ENCODE measurements around the gene IGFBP1.

The IGFBP1 gene

DNA sequence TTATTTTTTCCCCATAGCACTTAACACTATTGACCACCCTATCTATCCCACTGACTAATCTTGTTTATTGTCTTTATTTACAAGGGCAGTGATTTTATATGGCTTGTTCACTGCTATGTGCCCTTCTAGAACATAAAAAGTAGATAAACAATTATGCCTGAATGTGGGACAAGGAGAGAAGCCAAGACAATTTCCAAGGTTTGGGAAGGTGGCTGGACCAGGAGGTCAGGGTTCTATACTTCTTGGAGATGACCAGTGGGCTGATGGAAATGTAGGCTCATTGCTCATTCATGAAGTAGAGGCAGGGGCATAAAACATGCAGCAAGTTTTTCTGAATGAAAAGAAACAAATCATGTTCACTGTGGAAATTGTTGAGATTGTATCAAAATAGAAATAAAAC is 21.3 kb downstream of the IGFBP1 start:
- DNase-seq: no peak

DNA sequence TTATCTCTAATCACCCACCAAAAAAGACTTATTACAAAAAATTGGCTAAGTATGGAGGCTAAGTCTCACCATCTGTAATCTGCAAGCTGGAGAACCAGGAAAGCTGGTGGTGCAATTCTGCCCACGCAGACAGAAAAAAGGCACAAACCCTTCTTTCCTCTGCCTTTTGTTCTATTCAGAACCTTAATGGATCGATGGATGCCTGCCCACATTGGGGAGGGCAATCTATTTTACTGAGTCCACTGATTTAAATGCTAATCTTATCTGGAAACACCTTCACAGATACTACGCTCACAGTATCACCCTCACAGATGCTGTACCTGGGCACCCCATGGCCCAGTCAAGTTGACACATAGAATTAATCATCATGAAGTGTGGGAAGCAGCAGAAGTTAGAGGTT is 22.6 kb downstream of the IGFBP1 start:
- DNase-seq: no peak

DNA sequence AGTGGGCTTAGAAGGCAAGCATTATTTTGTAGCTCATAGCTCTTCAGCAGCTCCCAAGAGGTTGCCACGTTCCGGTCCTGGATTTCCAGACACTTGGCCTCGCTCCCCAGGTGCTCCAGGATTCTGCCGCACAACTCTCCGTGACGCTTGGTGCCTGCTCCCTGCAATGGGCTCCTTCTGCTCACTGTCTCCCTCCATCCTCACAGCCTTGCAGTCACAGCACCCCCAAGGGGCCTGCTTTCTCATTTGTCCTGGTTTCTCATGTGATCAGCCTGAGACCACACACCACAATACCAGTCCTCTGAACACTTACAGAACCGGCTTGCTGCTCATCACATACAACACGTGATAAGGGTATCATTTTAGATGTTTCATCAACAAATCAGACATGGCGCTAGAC is 23.0 kb downstream of the IGFBP1 start:
- no peak for DNase-seq

DNA sequence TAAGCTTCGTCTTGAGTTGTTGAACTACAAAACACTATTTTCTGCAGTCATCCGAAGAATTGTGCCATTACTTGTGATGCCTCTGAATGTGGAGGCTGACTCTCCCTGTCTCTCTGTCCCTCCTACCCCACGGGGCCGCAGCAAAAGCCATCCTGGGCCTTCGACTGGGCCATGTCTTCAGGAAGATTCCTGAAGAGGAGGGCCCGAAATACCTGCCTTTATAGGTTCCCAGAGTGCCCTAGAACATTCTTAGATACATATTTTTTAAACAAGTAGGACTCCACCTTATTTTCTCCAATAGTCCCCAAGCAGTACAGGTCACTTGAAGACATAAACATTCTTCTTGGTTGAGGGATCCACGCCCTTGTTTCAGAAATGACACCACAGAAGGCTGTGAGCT is 24.7 kb downstream of the IGFBP1 start:
- no peak for DNase-seq

DNA sequence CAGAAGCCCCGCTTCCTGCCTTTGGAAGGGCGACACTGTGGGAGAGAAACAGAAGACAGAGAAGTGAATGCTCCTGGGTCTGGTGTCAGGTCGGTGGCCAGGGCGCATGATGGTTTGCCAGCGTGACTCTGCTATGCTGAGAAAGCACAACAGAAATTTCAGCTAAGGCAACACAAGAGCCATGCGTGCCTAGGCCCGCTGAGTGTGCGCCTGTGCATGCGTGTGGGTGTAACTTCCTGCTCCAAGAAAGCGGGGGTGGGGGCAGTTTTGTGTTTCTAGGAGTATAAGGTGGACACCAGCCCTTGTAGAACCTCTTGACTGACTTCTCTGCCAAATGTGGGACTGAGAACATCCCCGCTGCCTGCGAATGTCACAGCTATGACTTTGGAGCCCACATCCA is 26.6 kb downstream of the IGFBP1 start:
- no peak for DNase-seq

DNA sequence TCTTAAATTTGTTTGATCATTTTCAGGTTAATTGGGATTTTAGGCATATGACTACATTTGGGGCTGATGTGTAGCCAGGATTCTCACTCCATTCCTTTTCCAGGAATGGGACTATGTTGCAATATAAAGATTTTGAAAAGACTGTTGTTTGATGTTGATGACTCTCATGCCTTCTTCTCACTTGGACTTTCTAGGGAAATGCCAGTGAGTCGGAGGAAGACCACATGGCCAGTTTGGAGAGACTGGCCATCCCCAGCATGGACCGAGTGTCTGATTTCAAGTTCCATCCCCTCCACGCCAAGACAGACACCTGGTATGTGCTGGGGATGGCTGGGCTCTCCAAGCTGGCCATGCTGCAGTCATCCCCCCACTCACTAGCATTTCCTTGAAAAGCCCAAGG is 27.3 kb downstream of the IGFBP1 start:
- DNase-seq: no peak

DNA sequence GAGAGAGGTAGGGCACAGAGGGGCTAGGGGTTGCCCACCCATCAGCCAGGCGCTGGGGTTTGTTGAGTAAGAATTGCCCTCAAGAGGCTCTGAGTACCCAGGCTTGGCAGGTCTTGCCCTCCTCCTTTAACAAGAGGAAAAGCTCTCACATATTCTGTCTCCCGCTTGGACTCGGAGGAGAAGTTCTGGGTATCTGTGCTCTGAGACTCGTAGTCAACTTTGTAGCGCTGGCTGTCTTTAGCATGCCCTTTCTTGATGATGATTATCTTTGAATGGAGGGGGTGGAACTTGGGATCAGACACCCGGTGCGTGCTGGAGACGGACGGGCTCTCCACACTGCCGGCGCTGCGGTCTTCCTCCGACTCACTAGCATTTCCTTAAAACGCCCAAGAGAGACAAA is 28.8 kb downstream of the IGFBP1 start:
- no peak for DNase-seq

DNA sequence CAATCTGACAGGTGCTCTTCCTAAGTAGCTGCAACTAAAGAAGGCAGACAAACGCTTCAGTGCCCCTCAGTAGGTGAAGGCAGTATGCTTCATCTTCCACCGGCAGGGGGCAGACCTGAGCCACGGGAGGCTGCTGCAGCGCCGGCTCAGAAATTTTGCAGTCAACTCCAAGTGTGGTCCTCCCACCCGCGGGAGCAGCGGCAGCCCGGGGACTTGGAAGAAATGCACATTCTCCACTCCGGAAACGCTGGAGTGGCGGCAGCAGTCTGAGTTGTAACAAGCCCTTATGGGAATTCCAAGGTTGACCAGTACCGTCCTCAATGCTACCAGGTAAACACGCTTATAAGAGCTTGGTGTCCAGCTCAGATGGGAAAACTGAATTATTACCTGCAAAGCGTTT is 29.4 kb downstream of the IGFBP1 start:
- peak; percentile 53 for DNase-seq

DNA sequence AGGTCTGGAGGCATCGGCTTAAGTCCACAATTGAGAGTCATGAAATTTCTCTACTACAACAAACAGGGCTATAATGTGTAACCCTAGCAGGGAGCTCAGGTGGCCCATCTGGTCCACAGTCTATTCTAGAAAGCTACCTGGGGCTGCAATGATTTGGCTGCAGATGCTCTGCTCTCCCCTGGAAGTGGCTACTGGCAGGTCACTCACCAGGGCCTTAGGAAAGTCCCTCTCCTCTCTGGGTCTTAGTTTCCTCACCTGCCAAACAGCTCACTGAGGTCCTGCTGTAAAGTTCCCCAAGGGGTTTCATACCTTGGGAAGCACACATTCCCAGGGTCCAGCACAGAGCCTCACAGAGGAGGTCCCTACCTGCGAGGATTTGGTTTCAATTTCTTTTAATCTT is 30.3 kb downstream of the IGFBP1 start:
- DNase-seq: no peak

DNA sequence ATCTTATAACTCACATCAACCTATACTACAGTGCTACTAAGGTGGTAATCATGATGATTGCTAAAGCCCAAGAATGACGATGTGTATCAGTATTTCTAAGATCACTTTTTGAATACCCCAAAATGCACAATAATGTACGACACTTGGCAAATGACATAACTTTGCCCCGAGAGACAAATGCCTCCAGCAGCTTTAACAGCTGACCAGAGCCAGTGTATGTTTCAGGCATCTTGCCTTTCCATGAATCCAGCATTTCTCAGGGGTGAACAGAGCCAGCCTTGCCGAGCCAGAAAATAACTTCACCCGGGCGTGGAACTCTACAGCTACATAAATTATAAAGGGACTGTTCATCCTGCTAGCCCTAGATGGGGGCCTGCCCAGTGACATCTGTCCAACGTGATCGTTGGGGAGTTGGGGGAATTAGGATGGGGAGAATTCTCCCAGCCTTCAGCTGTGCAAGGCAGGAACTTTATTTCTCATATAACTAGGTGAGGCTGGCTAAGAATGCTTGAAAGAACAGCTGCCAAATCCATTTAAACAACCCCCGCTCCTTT is 31.0 kb downstream of the IGFBP1 start:
- no peak for DNase-seq

DNA sequence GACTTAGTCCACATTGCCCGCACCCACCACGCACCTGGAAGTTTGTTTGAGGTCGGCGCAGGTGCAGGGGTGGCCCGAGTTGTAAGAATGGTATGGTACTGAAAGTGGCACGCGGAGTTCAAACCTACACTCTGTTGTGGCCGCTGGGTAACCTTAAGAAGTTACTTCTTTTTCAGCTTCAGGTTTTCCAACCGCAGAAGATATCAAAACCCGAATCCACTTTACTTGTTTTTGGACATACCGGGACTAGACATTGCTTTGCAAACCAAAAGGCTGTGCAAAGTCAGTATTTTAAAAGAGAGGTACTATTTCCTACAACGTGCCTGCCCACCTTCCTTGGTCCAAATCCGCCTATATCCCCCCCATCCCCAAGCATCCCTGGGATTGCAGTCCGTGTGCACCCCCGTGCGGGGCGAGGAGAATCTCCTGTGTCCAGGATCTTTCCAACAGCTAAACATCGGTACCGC is 31.7 kb downstream of the IGFBP1 start:
- DNase-seq: no peak

DNA sequence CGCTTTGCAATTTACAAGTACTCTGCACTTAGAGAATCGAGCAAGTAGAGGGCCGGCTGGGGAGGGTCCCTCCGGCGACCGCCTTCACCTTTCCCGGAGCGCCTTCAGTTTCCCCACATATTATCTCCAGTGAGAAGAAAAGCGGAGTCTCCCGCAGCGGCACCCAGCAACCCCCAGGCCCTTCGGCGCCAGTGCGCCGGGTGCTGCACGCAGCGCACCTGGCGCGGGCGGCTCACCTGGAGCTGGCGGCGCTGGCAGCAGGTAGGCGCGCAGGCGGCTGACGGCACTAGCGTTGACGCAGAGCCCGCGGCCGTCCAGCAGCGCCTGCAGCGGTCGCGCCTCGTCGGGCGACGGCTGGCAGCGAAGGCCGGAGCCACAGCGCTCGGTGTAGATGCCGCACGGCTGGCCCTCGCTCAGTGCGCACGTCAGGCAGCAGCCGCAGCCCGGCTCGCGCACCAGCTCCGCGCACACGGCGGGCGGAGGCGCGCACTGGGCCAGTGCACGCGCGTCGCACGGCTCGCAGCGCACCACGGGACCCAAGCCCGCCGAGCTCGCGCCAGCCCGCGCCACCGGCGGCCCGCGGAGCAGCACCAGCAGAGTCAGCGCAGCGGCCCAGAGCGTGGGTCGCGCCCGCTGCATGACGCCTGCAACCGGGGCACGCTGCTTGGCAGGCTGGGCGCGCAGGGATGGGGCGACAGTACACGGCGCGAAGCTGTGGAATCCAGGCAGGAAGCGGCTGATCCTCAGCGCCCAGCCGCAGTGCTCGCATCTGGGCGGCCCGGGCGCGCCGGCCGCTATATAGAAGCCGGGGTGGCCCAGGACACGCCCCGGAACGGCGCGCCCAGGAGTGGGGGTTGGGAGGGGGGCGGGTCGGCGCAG is 32.5 kb downstream of the IGFBP1 start, which contains the start of gene IGFBP3:
Gene IGFBP3 (minus strand): TSS at position 771 of the 879 bp plus-strand sequence. CDS start 132 bp downstream, at position 639.
- DNase-seq: peak; percentile 42

DNA sequence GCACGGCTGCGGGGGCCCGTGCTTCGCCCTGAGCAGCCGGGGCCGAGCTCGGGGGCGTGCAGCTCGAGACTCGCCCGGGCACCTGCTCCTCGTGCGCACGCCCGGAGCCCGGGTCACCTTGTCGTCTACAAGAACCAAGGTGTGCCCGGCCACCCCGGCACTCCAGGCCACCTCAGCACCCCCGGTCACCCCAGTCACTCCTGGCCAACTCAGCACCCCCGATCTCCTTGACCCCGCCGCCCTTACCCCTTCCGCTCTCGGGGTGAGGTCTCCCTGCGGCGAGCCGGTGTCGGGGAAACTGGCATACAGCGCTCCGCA is 33.1 kb downstream of the IGFBP1 start:
- DNase-seq: no peak

DNA sequence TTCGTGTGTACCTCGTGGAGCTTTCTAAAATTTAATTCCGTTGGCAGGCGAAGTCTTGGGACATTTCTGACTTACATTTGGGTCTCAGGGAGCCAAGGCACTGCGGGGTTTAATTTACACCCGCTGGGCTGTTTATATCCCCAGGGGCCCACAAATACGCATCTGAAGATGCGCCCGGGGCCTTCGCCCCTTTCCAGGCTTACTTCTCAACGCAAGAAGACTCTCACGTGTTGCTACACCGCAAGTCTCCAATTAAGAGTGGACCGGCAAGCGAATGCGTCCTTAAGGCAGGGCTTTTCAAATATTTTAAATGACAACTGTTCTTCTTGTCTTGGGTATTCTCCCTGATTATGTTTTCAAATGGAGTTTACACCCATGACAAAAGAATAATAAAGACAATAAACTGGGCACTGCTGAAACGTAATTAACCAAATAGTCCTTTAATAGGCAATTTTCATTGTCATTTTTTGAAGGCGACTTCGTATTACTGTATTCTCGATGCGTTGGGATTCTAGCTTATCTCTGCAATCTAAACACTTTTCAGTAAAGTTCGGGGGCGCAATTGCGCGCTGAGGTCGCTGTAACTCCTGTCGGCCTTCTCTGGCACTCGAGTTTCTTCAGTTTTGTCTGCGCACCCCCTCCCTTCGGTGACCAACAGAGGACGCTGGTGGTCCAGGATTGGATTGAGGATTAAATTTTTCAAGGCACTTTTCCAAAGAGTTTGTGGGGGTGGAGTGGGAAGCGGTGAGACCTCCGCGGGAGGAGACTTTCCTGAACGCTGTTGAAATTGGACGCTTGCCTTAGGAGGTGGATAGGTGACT is 33.6 kb downstream of the IGFBP1 start:
- DNase-seq: peak; percentile 37

DNA sequence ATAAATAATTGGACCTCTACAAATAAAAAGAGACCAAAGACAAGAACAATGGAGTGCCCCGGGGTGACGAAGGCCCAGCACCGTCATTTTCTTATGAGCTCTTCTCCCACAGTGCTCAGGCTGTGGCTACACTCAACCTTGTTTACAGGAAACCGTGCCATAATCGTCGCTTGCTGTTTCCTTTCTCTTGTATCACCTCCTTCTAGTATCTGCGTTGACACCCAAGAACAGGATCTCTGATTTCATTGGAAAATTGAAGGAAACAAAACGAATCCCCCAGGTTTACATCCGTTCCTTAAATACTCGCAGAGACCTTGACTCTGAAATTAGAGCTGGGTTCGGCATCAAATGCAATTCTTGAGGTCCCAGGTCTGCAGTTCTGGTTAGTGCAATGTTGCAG is 34.5 kb downstream of the IGFBP1 start:
- peak; percentile 56 for DNase-seq

DNA sequence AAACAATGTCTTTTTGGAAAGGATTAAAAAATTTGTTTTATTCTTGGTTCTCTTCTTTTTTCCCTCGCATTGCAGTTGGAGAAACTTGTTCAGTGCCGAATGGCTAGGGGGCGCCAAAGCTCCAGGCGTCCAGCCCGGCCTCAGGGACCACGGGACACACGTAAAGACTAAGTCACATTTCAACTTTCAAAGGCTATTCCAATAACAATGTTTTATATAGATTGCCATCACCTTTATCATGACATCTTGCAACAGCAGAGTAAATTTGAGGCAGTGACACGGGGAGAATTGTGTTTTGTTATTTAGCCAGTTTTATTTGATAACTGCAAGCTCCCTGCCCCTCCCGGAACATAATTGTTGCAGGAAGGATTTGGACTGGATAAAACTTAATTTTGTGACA is 35.0 kb downstream of the IGFBP1 start:
- DNase-seq: peak; percentile 57

DNA sequence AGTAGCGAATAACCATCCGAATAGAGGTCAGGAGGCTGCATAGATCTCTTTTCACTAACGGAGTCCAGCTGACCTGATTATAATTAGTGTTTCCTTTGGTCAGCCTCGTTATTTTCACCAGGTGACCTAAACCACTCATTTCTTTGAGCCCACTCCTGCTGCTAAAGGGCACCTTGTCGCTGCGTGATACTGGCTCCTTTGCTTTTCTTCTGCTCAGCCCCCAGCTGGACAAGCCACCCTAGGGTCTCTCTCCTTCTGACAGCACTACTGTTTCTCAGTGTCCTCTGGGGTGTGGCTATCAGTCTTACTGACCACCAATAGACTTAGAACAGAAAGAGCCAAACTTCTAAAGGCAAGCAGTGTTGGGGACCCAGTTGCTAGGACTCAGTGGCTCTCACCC is 35.5 kb downstream of the IGFBP1 start:
- no peak for DNase-seq

DNA sequence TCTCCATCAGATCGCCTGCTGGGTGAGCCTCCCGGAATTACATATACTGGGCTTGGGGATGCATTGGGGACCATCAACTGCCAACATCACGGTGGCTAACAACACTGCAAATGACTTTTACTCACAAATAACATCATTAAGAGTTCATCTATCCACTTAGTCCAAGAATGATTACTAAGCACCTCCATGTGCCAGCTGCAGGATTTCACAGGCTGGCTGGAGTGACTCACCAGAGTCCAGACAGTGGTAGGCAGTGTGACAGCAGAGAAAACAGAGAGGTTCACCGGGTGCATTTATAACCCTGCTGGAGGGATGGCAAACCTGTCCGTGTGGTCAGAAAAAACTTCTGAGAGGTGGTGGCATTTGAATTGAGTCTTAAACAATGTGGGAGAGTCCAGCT is 36.0 kb downstream of the IGFBP1 start:
- DNase-seq: no peak

DNA sequence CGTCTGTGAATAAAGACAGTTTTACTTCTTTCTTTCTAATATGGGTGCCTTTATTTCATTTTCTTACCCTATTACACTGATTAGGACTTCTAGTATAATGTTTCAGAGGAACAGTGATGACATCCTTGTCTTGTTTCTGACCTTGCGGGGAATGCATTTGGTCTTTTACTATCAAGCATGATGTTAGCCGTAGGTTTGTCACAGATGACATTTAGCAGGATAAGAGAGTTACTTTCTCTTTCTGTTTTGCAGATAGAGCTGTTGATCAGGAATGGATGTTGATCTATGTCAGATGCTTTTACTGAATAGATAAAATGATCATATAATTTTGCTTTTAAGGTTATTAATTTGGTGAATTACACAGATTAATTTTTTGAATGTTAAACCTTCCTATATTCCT is 39.4 kb downstream of the IGFBP1 start:
- no peak for DNase-seq

DNA sequence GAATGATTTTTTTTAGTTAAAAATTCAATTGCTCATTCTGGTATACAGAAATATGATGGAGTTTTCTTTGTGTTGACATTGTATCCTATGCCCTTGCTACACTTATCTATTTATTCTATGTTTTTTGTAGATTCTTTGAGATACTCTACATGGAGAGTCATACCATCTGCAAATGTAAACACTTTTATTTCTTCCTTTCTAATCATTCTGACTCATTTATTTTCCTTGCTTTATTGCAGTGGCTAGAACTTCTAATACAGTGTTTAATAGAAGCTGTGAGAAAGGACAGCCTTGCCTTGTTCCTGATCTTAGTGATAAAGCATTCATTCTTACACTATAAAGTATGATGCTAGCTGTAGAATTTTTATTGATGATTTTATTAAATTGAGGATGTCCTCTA is 42.7 kb downstream of the IGFBP1 start:
- DNase-seq: no peak

DNA sequence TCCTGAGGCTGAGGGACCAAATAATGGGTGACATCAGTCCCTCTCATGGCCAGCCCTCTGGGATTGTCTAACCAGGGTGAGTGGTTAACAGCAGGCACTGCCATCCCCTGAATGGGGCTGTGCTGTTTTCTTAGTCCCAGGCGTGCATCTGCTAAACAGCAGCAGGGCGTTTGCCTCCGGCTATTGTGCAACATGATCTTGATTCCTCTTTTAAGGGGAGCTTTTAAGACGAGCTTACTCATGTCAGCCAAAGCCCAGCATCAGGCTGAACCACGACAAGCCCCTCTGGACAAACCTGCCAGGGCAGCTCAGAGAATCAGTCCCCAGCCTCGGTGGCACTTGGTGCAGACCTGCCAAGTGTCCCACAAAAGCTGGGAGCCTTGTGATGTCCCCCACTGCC is 49.0 kb downstream of the IGFBP1 start:
- no peak for DNase-seq

DNA sequence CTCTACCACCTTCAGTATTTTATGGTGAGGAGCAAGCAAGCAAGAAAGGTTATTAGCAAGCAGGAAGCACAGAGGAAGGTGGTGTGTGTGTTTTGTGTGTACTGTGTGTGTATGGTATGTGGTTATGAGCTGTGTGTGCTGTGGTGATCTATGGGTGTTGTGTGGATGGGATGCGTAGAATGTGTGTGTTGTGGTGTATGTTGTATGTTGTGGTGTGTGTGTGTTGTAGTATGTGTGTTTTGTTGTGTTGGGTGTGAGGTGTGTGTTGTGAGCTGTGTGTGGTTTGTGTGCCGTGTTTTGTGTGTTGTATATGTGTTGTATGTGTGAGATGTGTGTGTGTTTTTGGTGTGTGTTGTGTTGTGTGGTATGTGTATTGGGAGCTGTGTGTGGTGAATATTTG is 49.6 kb downstream of the IGFBP1 start:
- no peak for DNase-seq

DNA sequence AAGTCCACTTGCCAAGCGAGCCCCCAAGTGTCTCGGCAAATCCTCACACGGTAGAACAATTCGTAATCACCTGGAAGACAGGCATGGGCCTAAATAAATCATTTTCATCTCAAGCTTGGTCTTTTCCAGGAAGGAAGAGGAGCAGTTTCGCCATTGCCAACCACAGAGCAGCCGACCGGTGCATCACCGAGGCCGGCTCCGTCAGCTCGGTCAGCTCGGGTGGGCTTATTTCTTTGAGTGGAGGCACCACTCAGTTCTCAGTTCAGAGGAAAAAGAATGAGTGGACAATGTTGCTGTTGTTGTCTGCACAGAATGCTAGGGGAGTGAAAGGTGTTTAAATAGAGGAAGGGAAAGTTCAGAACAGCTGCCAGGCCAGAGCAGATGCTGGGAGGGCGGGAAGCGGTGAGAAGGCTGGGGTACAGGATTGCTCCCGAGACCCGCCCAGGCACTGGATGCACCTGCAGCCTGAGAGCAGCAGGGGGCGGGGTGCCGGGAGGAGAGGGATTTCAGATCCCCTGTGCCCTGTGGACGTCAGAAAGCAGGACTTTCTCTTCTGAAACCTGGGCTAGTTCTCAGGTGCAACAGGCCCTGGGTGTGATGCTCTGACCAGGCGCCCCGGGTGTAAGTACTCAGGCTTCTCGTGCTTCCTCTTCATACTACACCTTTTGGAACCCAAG is 50.5 kb downstream of the IGFBP1 start:
- DNase-seq: no peak
